Naive thymus-derived CD8-positive, alpha-beta T cell (primary cell): Measurements from ENCODE around the gene CAMK1D. TPM values are rescaled to one million over a fixed set of nuclear protein-coding genes. Genes with fewer than 3 reads are reported as not detected.
"Not testable (repeated sequence)": the region's sequence is repeated elsewhere in the genome, so short reads cannot be mapped to it uniquely, and the experiment has no call there.

Experiments used
- ATAC-seq, 2 donors: fragments of 150-1000 bp; cut with Tn5 transposase in 1 of 2; sonication (Bioruptor Pico), chemical (Tn5 transposase) in 1 of 2; 1 replicate in 1 of 2; 2 replicates in 1 of 2; pipeline ENCODE4 v1.10.0; 2021; ENCODE audit warnings: mild to moderate bottlenecking in 2 of 2, moderate library complexity in 2 of 2
- POLR2A ChIA-PET: fragments of 350-600 bp; sonication (Branson Sonifier 250); formaldehyde crosslinking; loops from one replicate; lab custom pipeline; 2021; ENCODE audit warnings: antibody characterized with exemption; lab: Charles Lee
- DNase-seq, 10 donors: peaks; one replicate each; pipeline versions ENCODE4 v3.0.0 to v3.0.0-alpha.2; 2020 to 2022
- H3K27ac Mint-ChIP-seq, 10 donors: one replicate each; pipeline ENCODE4 v1.8.0; 2020 to 2022; ENCODE audit warnings: mild to moderate bottlenecking in 10 of 10, mixed read lengths in 10 of 10, moderate library complexity in 4 of 10, inconsistent platforms in 1 of 10
- H3K27me3 Mint-ChIP-seq, 5 donors: one replicate each; pipeline ENCODE4 v1.8.0; 2021 to 2022; ENCODE audit warnings: mixed read lengths in 5 of 5
- H3K36me3 Mint-ChIP-seq, 3 donors: one replicate each; pipeline ENCODE4 v1.8.0; 2020 to 2022; ENCODE audit warnings: mixed read lengths in 3 of 3, mild to moderate bottlenecking in 2 of 3, inconsistent platforms in 1 of 3
- H3K4me1 Mint-ChIP-seq, 4 donors: one replicate each; pipeline ENCODE4 v1.8.0; 2021 to 2022; ENCODE audit warnings: mixed read lengths in 4 of 4
- H3K4me3 Mint-ChIP-seq, 10 donors: one replicate each; pipeline ENCODE4 v1.8.0; 2020 to 2022; ENCODE audit warnings: mild to moderate bottlenecking in 10 of 10, mixed read lengths in 10 of 10, moderate library complexity in 6 of 10, inconsistent platforms in 1 of 10
- H3K9me3 Mint-ChIP-seq, 9 donors: one replicate each; pipeline ENCODE4 v1.8.0; 2020 to 2022; ENCODE audit warnings: mixed read lengths in 9 of 9, mild to moderate bottlenecking in 3 of 9, inconsistent platforms in 1 of 9, moderate library complexity in 1 of 9
- polyA plus RNA-seq, 3 donors: library from polyadenylated mRNA; unstranded; fragments of 300-500 nt; fragmentation: Illumina TruSeq; gene quantifications; one replicate each; pipeline ENCODE4 v1.2.3, GENCODE V29; 2021
- total RNA-seq, 8 experiments: library from RNA in 2 of 8; stranded (reverse) in 2 of 8; gene quantifications; one replicate each; pipeline ENCODE4 v1.2.3 and lab custom pipeline; 2021 to 2026

The CAMK1D gene
- total and polyA plus RNA-seq, 5 experiments from 2014 or later, result 7.5 to 18.5 (median 12.3) TPM

DNA sequence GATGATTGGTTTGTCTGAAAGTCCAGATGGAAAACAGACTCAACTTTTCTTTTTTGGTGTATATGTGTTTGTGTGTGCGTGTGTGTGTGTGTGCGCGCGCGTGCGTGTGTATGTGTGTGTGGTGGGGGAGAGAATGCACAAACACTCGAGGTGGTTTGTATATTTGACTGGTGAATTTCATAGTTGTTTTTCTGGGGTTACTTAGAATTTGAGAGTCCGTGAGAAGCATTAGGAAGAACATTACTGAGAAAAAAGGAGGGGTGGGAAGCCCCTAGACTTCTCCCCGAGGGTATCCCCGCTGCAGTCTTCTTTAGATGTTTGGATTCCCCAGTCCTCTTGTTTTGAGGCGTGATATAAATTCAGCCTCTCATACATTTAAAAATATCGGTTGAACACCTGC is 6.0 kb downstream of the CAMK1D start:
- no peak for ATAC-seq
- Mint-ChIP-seq H3K27me3 (no peaks in the 10 kb centered on the region), H3K36me3 (no peaks in the 10 kb centered on the region), H3K9me3 (no peaks in the 10 kb centered on the region), H3K27ac (peak overlapping the region in 5 of 10 donors; percentile 9 to 66 (median 17)), H3K4me3 (peak overlapping the region in 1 of 10 donors; percentile 25), H3K4me1 (peaks cover 33 to 77% (median 71%) of the 10 kb centered on the region in 4 donors)
- DNase-seq, result no peak
- POLR2A ChIA-PET, result interaction anchor here (0.6 kb wide), 1 partner anchor 21 kb away, joined by 3 read pairs; no protein-coding TSS in a partner anchor

DNA sequence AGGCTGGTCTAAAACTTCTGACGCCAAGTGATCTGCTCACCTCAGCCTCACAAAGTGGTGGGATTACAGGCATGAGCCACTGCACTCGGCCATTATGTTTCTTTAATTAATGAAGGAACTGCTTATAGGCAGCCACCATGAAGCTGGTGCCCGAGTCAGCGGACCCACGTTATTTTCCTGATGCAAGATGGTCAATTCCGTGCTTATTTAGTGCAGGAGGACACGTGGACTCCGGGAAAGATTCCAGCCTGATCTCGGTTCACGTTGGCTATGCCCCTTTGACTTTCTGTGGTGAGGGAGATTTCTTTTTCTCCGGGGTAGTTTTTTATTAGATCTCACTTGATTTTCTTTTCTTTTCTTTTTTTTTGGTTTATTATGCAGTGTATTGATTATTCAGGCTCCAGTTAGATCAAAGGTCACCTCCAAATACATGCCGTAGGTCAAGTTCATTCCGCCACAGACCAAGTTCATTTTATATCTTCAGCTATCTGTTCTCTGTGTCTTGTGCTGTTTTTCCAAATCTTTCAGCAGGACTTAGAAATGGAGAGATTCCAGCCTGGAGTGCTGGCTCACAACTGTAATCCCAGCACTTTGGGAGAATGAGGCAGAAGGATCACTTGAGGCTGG is 8.3 kb downstream of the CAMK1D start:
- Mint-ChIP-seq H3K36me3 (peaks cover 0 to 6% (median 0%) of the 10 kb centered on the region in 3 donors), H3K4me1 (peaks cover 38 to 74% (median 66%) of the 10 kb centered on the region in 4 donors), H3K27ac (peak overlapping the region in 4 of 10 donors; percentile 51 to 88 (median 73)), H3K27me3 (no peaks in the 10 kb centered on the region), H3K9me3 (no peaks in the 10 kb centered on the region), H3K4me3 (peak overlapping the region in 2 of 10 donors; percentile 37 to 67)
- no peak for ATAC-seq
- POLR2A ChIA-PET, result no interaction called here
- no peak for DNase-seq

DNA sequence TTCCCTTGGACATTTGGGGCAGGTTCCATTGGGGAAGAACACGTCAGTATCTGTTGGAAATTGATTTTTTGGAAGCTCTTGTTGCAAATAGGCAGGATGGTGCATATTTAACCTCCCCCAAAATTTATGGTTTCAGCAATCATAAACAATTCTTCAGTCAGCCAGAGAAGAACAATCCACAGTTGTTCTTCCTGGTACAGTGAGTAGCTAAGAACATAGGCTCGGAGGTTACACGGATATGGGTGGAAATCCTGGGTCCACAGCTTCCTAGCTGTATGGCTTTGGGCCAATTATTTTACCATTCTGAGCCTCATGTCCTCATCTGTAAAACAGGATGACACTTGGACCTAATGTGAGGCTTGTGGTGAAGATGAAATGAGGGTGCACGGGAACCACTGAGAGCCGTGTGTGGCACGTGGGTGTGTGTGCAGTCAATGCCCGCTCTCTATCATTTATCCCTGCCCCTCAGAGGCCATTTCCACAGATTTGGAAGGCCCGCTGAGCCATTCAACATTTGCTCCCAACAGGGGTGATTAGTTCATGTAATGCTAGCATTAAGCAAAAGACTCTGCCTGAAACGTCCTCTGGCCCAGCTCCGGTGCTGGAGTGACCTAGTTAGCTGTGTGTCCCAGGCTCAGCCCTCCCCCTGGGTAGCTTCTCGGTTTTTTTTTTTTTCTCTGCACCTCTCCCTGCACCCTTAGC is 9.7 kb downstream of the CAMK1D start:
- H3K4me1 Mint-ChIP-seq, result peaks cover 32 to 62% (median 54%) of the 10 kb centered on the region in 4 donors
- POLR2A ChIA-PET, result interaction anchor here (1.2 kb wide), 1 partner anchor 9 kb away, joined by 8 read pairs; the partner anchor contains the start of gene CAMK1D
- peak overlapping the region; percentile 2 to 95 (median 52) for H3K27ac Mint-ChIP-seq
- peak; percentile 71 to 83 for ATAC-seq
- H3K9me3 Mint-ChIP-seq, result no peaks in the 10 kb centered on the region
- H3K27me3 Mint-ChIP-seq, result no peaks in the 10 kb centered on the region
- no peak for DNase-seq
- peaks cover 0 to 6% (median 0%) of the 10 kb centered on the region in 3 donors for H3K36me3 Mint-ChIP-seq
- peak overlapping the region in 9 of 10 donors; percentile 34 to 81 (median 67) for H3K4me3 Mint-ChIP-seq

DNA sequence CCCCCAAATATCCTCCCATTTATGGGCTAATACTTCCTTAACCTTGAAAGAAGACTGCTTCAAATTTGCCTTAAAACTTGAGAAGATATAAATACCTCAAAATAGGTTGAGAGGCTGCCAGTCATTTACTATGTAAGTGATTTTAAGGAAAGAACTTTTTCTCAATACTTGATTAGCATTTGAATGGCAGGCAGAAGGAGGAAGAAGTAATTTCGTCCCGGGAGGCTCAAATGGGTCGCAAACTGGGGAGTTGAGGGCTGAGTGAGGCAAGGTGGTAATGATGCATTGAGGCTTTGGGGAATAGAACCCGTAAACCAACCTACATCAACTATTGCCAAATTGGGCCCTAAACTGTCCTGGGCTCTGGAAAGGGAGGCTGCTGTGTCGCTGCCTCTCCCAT is 11.1 kb downstream of the CAMK1D start:
- Mint-ChIP-seq H3K4me1 (peaks cover 28 to 64% (median 52%) of the 10 kb centered on the region in 4 donors), H3K27ac (peak overlapping the region in 5 of 10 donors; percentile 7 to 71 (median 23)), H3K4me3 (no peak overlapping the region), H3K9me3 (no peaks in the 10 kb centered on the region), H3K27me3 (no peaks in the 10 kb centered on the region), H3K36me3 (peaks cover 0 to 6% (median 0%) of the 10 kb centered on the region in 3 donors)
- POLR2A ChIA-PET, result no interaction called here
- ATAC-seq (no peak), DNase-seq (no peak)

DNA sequence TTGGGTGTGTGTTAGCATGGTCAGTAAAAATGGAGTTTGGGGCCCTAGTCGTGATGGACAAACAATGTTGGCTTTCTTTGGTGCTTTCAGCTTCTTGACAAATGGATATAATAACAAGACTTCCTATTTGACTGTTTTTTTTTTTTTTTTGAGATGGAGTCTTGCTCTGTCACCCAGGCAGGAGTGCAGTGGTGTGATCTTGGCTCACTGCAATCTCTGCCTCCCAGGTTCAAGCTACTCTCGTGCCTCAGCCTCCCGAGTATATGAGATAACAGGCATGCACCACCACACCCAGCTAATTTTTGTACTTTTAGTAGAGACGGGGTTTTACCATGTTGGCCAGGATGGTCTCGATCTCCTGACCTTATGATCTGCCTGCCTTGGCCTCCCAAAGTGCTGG is 11.8 kb downstream of the CAMK1D start:
- H3K36me3 Mint-ChIP-seq, ATAC-seq, H3K4me3 Mint-ChIP-seq, H3K9me3 Mint-ChIP-seq, H3K27me3 Mint-ChIP-seq, DNase-seq, POLR2A ChIA-PET: not testable (repeated sequence)
- peak overlapping the region in 1 of 10 donors; percentile 29 for H3K27ac Mint-ChIP-seq
- peaks cover 28 to 66% (median 54%) of the 10 kb centered on the region in 4 donors for H3K4me1 Mint-ChIP-seq

DNA sequence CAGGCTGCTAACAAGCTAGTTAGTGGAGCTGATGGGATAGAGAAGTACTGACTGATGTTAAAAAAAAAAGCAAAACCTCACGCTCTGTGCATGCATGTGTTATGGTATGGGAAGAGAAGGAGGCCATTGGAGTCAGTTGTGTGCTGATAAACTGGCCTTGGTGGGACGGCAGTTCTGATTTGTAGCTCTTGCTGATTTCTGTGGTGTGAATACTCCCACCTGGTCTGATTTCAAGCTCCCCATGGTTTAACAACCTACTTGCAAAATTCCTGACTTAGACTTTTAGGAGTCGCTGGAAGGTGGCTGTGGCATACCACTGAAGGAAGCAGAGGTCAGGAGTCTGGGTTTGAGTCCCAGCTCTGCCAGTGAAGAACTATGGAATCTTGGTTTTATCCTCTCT is 15.2 kb downstream of the CAMK1D start:
- peak overlapping the region in 1 of 10 donors; percentile 8 for H3K4me3 Mint-ChIP-seq
- POLR2A ChIA-PET, result interaction anchor here (0.7 kb wide), 1 partner anchor 89 kb away, joined by 7 read pairs; no protein-coding TSS in a partner anchor

DNA sequence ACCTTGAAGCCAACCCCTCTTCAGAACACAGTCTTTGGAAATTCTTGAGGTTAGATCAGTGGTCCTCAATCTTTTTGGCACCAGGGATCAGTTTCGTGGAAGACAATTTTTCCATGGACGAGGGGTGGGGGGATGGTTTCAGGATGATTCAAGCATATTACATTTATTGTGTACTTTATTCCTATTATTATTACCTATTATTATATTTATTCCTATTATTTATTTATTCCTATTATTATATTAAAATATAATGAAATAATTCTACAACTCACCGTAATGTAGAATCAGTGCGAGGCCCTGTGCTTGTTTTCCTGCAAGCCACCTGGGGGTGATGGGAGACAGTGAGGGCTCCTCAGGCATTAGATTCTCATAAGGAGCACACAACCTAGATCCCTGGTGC is 17.9 kb downstream of the CAMK1D start:
- H3K9me3 Mint-ChIP-seq, result no peaks in the 10 kb centered on the region
- H3K27ac Mint-ChIP-seq, result no peak overlapping the region
- no peak overlapping the region for H3K4me3 Mint-ChIP-seq
- peaks cover 8 to 37% (median 26%) of the 10 kb centered on the region in 4 donors for H3K4me1 Mint-ChIP-seq
- peaks cover 0 to 1% (median 0%) of the 10 kb centered on the region in 3 donors for H3K36me3 Mint-ChIP-seq
- H3K27me3 Mint-ChIP-seq, result no peaks in the 10 kb centered on the region
- no peak for ATAC-seq
- POLR2A ChIA-PET, result no interaction called here
- DNase-seq, result no peak

More for the DNA sequence above, 15.2 kb downstream of the CAMK1D start:
- H3K4me1 Mint-ChIP-seq, result peaks cover 17 to 54% (median 45%) of the 10 kb centered on the region in 4 donors
- ATAC-seq, result no peak
- no peaks in the 10 kb centered on the region for H3K27me3 Mint-ChIP-seq
- no peaks in the 10 kb centered on the region for H3K9me3 Mint-ChIP-seq
- H3K27ac Mint-ChIP-seq, result peak overlapping the region in 3 of 10 donors; percentile 7 to 61 (median 25)
- no peak for DNase-seq
- H3K36me3 Mint-ChIP-seq, result peaks cover 0 to 7% (median 0%) of the 10 kb centered on the region in 3 donors

DNA sequence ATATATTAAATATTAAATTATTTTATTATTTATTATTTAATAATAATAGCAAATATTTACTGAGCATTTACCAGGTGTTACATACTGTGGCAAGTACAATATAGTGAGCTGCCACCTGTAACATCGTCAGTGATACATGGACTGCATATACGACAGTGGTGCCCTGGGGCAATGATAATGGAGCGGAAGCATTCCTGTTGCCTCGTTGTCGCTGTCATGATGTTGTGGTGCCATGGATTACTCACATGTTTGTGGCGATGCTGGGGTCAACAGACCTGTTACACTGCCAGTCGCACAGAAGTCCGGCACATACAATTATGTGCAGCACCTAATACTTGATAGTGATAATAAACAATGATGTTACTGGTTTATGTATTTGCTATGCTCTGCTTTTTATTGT is 20.6 kb downstream of the CAMK1D start:
- ATAC-seq, result no peak
- peaks cover 0 to 1% (median 0%) of the 10 kb centered on the region in 3 donors for H3K36me3 Mint-ChIP-seq
- H3K4me3 Mint-ChIP-seq, result no peak overlapping the region
- H3K27ac Mint-ChIP-seq, result no peak overlapping the region
- POLR2A ChIA-PET, result interaction anchor here (1.2 kb wide), 1 partner anchor 21 kb away, joined by 3 read pairs; no protein-coding TSS in a partner anchor
- no peaks in the 10 kb centered on the region for H3K9me3 Mint-ChIP-seq
- H3K4me1 Mint-ChIP-seq, result peaks cover 8 to 38% (median 25%) of the 10 kb centered on the region in 4 donors
- DNase-seq, result no peak
- no peaks in the 10 kb centered on the region for H3K27me3 Mint-ChIP-seq

DNA sequence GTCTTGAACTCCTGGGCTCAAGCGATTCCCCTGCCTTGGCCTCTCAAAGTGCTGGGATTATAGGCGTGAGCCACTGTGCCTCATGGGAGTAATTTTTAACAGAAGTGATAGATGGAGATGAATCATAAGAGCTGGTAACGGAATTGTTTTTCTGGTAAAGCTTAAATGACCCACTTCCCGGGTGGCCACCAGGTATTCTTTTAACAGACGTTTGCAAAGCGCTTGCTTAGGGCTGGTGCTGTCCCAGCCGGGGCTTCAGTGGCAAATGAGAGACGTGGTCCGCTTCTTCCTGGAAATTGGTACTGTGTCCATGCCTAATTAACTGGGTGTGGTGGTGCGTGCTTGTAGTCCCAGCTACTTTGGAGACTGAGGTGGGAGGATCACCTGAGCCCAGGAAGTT is 23.5 kb downstream of the CAMK1D start:
- POLR2A ChIA-PET, result no interaction called here
- H3K4me3 Mint-ChIP-seq, result no peak overlapping the region
- DNase-seq, result no peak
- H3K36me3 Mint-ChIP-seq, result peaks cover 0 to 4% (median 0%) of the 10 kb centered on the region in 3 donors
- no peaks in the 10 kb centered on the region for H3K27me3 Mint-ChIP-seq
- H3K4me1 Mint-ChIP-seq, result peaks cover 0 to 30% (median 13%) of the 10 kb centered on the region in 4 donors
- H3K9me3 Mint-ChIP-seq, result no peaks in the 10 kb centered on the region
- no peak for ATAC-seq
- H3K27ac Mint-ChIP-seq, result no peak overlapping the region

DNA sequence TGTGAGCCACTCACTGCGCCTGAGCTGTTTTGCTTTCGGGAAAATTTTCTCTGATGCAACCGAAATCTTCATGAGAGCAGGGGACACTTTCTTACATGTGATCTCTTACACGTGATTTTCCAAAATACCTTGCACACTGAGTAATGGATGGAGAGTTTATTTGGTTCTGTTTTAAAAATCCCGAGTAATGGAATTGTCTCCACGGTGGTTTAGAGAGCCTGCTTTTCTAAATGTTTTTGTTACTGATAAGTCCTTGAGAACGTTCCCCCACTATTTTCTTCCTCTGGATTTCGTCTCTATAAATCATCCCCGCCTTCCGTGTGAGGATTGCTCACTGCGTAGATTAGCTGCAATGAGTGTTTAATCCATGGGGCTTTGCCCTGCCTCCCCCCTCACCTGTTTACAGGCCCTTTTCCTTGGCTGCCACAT is 25.7 kb downstream of the CAMK1D start:
- Mint-ChIP-seq H3K4me3 (no peak overlapping the region), H3K36me3 (peaks cover 0 to 4% (median 0%) of the 10 kb centered on the region in 3 donors), H3K4me1 (peaks cover 0 to 23% (median 11%) of the 10 kb centered on the region in 4 donors), H3K27ac (peak overlapping the region in 3 of 10 donors; percentile 1 to 81 (median 62)), H3K9me3 (no peaks in the 10 kb centered on the region), H3K27me3 (no peaks in the 10 kb centered on the region)
- POLR2A ChIA-PET, result interaction anchor here (0.6 kb wide), 1 partner anchor 60 kb away, joined by 3 read pairs; no protein-coding TSS in a partner anchor
- no peak for DNase-seq
- ATAC-seq, result no peak

DNA sequence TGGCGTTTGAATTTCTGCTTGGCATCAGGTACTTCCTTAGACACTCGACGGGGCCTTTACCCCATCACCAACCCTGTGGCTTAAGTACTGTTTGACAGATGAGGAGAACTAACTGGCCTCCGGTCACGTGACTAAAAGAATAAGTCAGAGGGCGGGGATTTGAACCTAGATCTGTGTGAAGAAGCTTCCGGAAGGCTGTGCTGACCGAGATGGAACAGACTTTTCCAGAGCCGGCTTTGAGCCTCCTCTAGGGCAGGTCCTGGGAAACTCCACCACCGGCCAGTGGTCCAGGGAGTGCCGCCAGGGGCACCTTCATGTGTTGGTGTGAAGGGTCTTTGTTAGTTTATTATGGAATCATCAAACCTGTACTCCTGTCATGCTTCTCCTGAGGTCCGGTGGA is 26.9 kb downstream of the CAMK1D start:
- POLR2A ChIA-PET, result interaction anchor here (0.6 kb wide), 2 partner anchors 21 to 33 kb away, joined by 3 read pairs; no protein-coding TSS in a partner anchor
- Mint-ChIP-seq H3K36me3 (peaks cover 0 to 4% (median 0%) of the 10 kb centered on the region in 3 donors), H3K4me3 (no peak overlapping the region), H3K9me3 (no peaks in the 10 kb centered on the region), H3K4me1 (peaks cover 0 to 25% (median 13%) of the 10 kb centered on the region in 4 donors), H3K27ac (peak overlapping the region in 3 of 10 donors; percentile 17 to 73 (median 52)), H3K27me3 (no peaks in the 10 kb centered on the region)
- no peak for DNase-seq
- no peak for ATAC-seq

DNA sequence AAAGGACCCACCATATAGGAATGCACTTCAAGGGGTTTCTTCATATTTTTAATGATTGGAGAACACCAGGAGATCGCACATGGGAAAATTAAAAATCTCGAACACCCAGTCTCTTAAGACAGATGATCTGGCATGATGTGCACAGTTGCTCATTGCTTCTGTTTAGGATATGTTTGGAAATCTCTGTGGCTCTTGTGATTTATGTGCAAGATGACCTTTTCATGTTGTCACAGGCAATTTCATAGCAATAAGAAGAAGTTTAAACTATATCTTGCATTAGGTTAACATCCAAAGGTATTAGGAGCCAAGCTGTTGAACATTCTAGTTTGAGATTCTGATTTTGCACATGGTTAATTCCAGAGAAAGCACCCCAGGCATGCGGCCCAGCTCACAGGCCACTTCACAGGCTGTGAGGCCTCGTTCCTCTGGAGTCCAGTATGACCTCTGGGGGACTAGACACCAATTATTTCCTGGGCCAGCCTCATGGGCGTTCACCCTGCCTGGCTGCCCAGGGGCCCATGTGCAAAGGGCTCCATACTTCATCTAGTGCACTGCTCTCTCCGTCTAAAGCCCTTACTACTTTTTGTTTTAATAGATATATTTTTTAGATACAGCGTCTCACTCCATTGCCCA is 28.4 kb downstream of the CAMK1D start:
- POLR2A ChIA-PET, result interaction anchor here (0.6 kb wide), 1 partner anchor 126 kb away, joined by 4 read pairs; no protein-coding TSS in a partner anchor
- Mint-ChIP-seq H3K9me3 (no peaks in the 10 kb centered on the region), H3K27ac (no peak overlapping the region), H3K4me3 (no peak overlapping the region), H3K36me3 (peaks cover 0 to 4% (median 0%) of the 10 kb centered on the region in 3 donors), H3K4me1 (peaks cover 0 to 25% (median 12%) of the 10 kb centered on the region in 4 donors), H3K27me3 (no peaks in the 10 kb centered on the region)
- ATAC-seq, result no peak
- no peak for DNase-seq
